HG03159 (cell line): ENCODE results near the gene CARD18.

Experiments
- ATAC-seq: cut with Tn5 transposase; IDR thresholded peaks from one replicate; pipeline ENCODE4 v1.9.1; 2021; ENCODE audit warnings: mild to moderate bottlenecking, moderate library complexity; ENCODE audit not compliant: unreplicated experiment

CARD18 gene, protein sequence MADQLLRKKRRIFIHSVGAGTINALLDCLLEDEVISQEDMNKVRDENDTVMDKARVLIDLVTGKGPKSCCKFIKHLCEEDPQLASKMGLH

GRCh38 chr11:105139669-105140068 is at the start of gene CARD18:
Gene CARD18, minus strand, starts transcription at chr11:105139769. Its CDS starts 43 bp downstream, at chr11:105139726.
- no peak for ATAC-seq

GRCh38 chr11:105183987-105184386 is 44.4 kb upstream of the CARD18 start:
- ATAC-seq, result no peak

DNA sequence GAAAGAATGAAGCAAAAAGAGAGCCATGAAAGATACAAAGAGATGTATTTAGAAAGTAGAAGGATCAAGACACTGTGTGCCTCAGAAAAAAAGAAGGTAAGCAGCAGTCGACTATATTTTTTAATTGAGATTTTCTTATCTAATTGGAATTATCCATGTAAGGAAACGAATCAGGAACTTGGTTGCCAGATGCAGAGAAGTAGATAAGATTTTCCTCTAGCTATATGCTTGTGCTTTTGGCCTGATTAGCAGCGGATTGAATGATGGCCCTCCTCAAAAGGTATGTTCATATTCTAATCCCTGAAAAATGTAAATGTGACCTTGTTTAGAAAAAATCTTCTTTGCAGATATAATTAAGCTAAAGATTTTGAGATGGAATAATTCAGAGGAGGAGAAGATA is 43.9 kb upstream of the CARD18 start:
- no peak for ATAC-seq

GRCh38 chr11:105181521-105181920 is 42.0 kb upstream of the CARD18 start:
- ATAC-seq, result no peak

DNA sequence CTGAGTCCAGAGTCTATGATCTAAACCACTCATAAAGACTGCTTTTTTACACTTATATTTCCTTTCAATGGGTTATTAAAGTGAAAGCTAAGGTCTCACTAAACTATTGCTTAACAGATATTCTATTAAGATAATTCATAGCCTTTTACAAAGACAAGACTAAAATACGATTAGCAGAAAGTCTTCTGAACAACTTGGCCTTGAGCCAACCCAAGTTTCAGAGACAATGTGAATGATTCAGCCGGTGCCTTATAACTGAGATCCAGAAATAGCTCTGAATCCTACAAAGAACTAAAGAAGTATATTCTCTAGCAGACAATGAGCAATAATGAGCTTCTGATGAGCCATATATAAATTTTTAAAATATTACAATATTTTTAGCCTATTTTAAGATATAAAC is 41.5 kb upstream of the CARD18 start:
- ATAC-seq, result no peak

DNA sequence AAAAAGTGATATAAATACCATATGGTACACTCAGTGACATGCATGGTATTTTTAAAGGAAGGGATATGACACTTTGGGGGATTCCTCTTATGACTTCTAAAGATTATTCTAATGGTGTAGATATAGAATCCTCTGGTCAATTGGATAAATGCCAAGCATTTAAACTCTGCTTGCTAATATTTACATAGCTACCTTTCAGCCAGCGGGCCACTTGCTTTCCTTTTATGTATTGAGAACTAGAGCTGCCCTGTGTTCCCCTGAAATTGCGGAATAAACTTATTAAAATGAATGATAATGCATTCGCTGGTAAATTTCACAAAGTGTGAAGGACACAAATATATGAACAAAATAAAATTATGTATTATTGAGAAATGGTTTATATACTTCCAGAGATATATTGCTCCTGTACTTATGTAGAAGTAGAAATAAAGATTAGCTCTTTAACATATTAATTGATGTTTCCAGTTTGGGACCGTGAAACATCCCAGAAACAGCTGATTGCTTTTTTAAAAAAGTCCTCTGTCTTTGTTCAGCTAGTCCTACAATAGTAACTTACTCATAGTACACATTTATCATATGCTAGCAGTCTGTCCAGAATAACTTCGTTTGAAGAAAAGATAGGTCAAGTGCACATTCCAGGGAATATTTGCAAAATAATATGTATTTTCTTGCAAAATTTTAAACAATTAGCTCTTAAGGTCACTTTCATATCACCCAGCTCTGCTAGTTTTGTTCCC is 40.1 kb upstream of the CARD18 start:
- no peak for ATAC-seq

GRCh38 chr11:105177658-105178057 is 38.1 kb upstream of the CARD18 start:
- ATAC-seq, result no peak

- no peak for ATAC-seq
Observed at GRCh38 chr11:105168457-105168856, 28.9 kb upstream of the CARD18 start.

- ATAC-seq, result no peak
Observed at GRCh38 chr11:105167244-105167643, 27.7 kb upstream of the CARD18 start.

DNA sequence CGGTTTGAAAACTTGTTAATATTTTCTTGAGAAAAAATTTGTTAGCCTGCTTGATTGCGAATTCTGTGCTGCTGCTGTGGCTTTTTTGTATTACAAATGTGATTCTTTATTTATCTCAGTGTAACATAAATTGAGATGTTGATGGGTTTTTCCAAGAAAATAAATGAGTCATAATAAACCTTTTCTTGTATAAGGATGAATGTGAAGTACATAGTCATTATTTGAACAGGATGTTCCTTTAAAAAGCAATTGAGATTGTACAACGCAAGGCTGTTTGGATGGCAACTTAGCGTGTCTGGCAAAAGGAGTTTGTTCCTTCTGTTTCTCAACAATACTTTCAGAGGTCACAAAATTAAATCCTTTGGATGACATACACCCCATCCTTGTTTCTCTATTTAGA is 24.6 kb upstream of the CARD18 start:
- no peak for ATAC-seq

DNA sequence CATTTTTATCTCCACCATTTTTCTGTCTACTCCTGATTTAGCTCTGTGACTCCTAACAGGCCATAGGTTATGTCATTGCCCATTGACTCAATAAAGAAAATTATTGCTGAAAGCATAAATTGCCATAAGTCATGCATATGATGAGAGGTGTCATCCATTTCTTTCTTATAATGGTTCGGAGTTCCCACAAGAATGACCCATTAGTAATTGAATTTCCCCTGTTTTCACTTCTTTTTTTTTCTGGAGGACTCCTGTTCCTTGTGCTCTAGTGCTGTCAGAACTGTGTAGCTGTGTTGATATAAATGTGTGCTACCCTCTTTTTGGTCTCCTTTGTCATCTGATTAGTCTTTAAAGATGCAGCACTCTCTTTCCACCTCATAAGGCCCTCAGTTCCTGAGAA is 22.9 kb upstream of the CARD18 start:
- ATAC-seq, result no peak

- no peak for ATAC-seq
Observed at GRCh38 chr11:105158436-105158835, 18.9 kb upstream of the CARD18 start.

DNA sequence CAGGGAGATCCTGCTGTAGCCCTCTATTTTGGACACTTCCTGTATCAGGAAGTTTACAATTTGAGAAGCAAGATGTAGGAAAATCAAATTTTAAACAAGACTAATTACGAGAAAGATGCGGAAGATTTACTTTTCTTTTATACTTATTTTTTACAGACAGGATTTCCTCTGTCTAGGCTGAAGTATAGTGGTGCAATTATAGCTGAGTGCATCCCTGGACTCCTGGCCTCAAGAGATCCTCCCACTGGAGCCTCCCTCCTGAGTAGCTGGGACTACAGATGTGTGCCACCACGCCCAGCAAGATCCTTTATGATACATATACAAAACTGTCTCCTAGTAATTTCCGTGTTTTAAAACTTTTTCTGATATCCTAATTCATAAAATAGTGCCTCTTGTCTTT is 17.2 kb upstream of the CARD18 start:
- no peak for ATAC-seq

DNA sequence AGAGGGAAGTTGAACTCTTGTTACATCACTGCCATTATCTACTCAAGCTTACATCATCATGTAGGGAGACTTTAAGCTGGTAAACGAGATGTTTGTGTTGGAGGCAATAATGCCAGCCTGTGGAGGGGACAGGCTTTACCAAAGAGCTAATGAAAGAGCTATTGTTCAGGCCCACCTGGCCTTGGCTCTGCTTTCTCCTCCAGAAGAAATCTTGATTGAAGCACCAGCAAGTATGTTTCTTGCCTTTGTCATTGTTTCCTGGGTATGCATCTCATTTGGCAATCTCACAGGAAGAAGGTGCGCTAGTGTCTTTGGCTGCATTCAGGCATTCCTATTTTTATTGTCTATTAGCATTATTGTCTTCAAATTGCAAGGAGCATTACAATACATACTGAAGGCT is 16.7 kb upstream of the CARD18 start:
- no peak for ATAC-seq

GRCh38 chr11:105155679-105156078 is 16.1 kb upstream of the CARD18 start:
- no peak for ATAC-seq

- no peak for ATAC-seq
Observed at GRCh38 chr11:105153392-105153791, 13.8 kb upstream of the CARD18 start.

- no peak for ATAC-seq
Observed at GRCh38 chr11:105152560-105152959, 13.0 kb upstream of the CARD18 start.

GRCh38 chr11:105152021-105152512 is 12.5 kb upstream of the CARD18 start:
- ATAC-seq, result no peak

GRCh38 chr11:105149477-105149876 is 9.9 kb upstream of the CARD18 start:
- ATAC-seq, result no peak

GRCh38 chr11:105148241-105148640 is 8.7 kb upstream of the CARD18 start:
- ATAC-seq, result no peak

- ATAC-seq, result no peak
Observed at GRCh38 chr11:105144887-105145286, 5.3 kb upstream of the CARD18 start.

GRCh38 chr11:105142167-105142566 is 2.6 kb upstream of the CARD18 start:
- no peak for ATAC-seq

DNA sequence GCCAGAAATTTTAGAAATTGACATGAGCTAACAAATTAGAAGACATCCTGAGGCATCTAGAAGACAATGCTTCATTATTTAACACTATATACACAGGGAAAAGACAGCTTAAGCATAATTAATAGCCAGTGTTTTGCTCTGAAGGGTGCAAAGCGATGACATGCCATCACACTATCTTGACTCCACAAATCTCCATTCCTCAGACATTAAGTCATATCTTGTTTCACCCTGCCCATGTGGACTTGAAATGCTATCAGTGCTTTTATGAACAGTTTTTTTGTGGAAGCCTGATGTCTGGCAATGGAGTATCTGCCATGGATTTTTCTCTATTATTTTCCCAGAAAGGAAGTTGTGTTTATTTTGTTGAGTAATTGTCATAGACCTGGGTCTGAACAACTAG is 2.3 kb downstream of the CARD18 start:
- ATAC-seq, result no peak
